Measurements from ENCODE around the gene FAM20A.

The FAM20A gene

GRCh38 chr17:68600931-68601564 lies at the start of gene FAM20A:
FAM20A (minus strand) TSS chr17:68601367; CDS start chr17:68600666, 701 bp downstream.
- peak; percentile 12 for DNase-seq

- DNase-seq: no peak
These were observed 48.2 kb upstream of the FAM20A start for GRCh38 chr17:68649324-68649723.

GRCh38 chr17:68646626-68647526 lies 45.7 kb upstream of the FAM20A start:
- no peak for DNase-seq

- no peak for DNase-seq
These were observed 40.9 kb upstream of the FAM20A start for GRCh38 chr17:68642118-68642412.

GRCh38 chr17:68641276-68642117 lies 40.3 kb upstream of the FAM20A start:
- DNase-seq: no peak

GRCh38 chr17:68640242-68640989 lies 39.2 kb upstream of the FAM20A start:
- DNase-seq: no peak

GRCh38 chr17:68634345-68634876 lies 33.2 kb upstream of the FAM20A start:
- DNase-seq: no peak

- DNase-seq: no peak
These were observed 27.4 kb upstream of the FAM20A start for GRCh38 chr17:68628576-68628957.

- DNase-seq: no peak
These were observed 26.9 kb upstream of the FAM20A start for GRCh38 chr17:68627956-68628575.

GRCh38 chr17:68624381-68624780 lies 23.2 kb upstream of the FAM20A start:
- no peak for DNase-seq

GRCh38 chr17:68623811-68624210 lies 22.6 kb upstream of the FAM20A start:
- DNase-seq: no peak

- DNase-seq: no peak
These were observed 21.3 kb upstream of the FAM20A start for GRCh38 chr17:68622423-68622822.

- DNase-seq: no peak
These were observed 19.9 kb upstream of the FAM20A start for GRCh38 chr17:68621065-68621464.

- no peak for DNase-seq
These were observed 15.2 kb upstream of the FAM20A start for GRCh38 chr17:68616334-68616733.

GRCh38 chr17:68614718-68615117 lies 13.6 kb upstream of the FAM20A start:
- no peak for DNase-seq

GRCh38 chr17:68613739-68614298 lies 12.7 kb upstream of the FAM20A start:
- DNase-seq: no peak

GRCh38 chr17:68612923-68613292 lies 11.7 kb upstream of the FAM20A start:
- no peak for DNase-seq

GRCh38 chr17:68612209-68612922 lies 11.2 kb upstream of the FAM20A start:
- DNase-seq: no peak

- no peak for DNase-seq
These were observed 10.4 kb upstream of the FAM20A start for GRCh38 chr17:68611353-68612208.

GRCh38 chr17:68610554-68610953 lies 9.4 kb upstream of the FAM20A start:
- DNase-seq: no peak
